PC-3 (cell line): ENCODE data around the gene RBPJ. TPM values are rescaled to one million over a fixed set of nuclear protein-coding genes. Genes with fewer than 3 reads are reported as not detected.

Experiments used
- ATAC-seq: fragments of 200-7000 bp; cut with Tn5 transposase; 2 replicates; pipeline ENCODE4 v1.9.1; 2020; ENCODE audit warnings: mild to moderate bottlenecking, moderate library complexity
- BruUV-seq: library from RNA; stranded (reverse); fragments of 400-500 nt; replicated peaks from 2 replicates; lab custom pipeline; 2021; lab: Mats Ljungman, UMichigan
- CTCF ChIA-PET: fragments of 300-600 bp; sonication (Branson Sonifier 250); formaldehyde crosslinking; loops from one replicate; lab custom pipeline; 2022; ENCODE audit warnings: antibody characterized with exemption; lab: Charles Lee
- POLR2A ChIA-PET: fragments of 300-600 bp; sonication (Branson Sonifier 250); formaldehyde crosslinking; loops from one replicate; lab custom pipeline; 2022; ENCODE audit warnings: antibody characterized with exemption; ENCODE audit not compliant: unreplicated experiment; lab: Charles Lee
- DNase-seq: peaks from one replicate; pipeline ENCODE4 v3.0.0-alpha.2; 2015
- H2AFZ ChIP-seq: fragments of 300-600 bp; sonication (generic); 2 replicates; pipeline ENCODE4 v1.6.0; 2016; ENCODE audit warnings: antibody characterized with exemption, low read length
- H3F3A ChIP-seq: fragments of 300-600 bp; sonication (generic); one replicate; pipeline ENCODE4 v1.6.0; 2017; ENCODE audit warnings: antibody characterized with exemption, low read length, control low read depth, mild to moderate bottlenecking; ENCODE audit not compliant: unreplicated experiment
- H3K27ac ChIP-seq: fragments of 300-600 bp; sonication (generic); 2 replicates; pipeline ENCODE4 v1.5.1; 2016; ENCODE audit warnings: mild to moderate bottlenecking, low read length
- H3K27me3 ChIP-seq: fragments of 300-600 bp; sonication (generic); 2 replicates; pipeline ENCODE4 v1.6.1; 2016; ENCODE audit warnings: low read length, mixed read lengths
- H3K36me3 ChIP-seq: fragments of 300-600 bp; sonication (generic); 2 replicates; pipeline ENCODE4 v1.6.1; 2016; ENCODE audit warnings: low read depth, mixed run types, low read length, mixed read lengths
- H3K4me1 ChIP-seq: fragments of 300-600 bp; sonication (generic); 2 replicates; pipeline ENCODE4 v1.5.1; 2016; ENCODE audit warnings: low read length; ENCODE audit not compliant: insufficient read depth
- H3K4me2 ChIP-seq: fragments of 300-600 bp; sonication (generic); 2 replicates; pipeline ENCODE4 v1.6.0; 2016; ENCODE audit warnings: low read length
- H3K4me3 ChIP-seq: fragments of 300-600 bp; sonication (generic); 2 replicates; pipeline ENCODE4 v1.5.1; 2016; ENCODE audit warnings: mild to moderate bottlenecking, low read length, mixed read lengths
- H3K79me2 ChIP-seq: fragments of 300-600 bp; sonication (generic); 2 replicates; pipeline ENCODE4 v1.6.1; 2017; ENCODE audit warnings: low read length, mixed read lengths
- H3K9ac ChIP-seq: fragments of 300-600 bp; sonication (generic); 2 replicates; pipeline ENCODE4 v1.6.0; 2016; ENCODE audit warnings: mild to moderate bottlenecking, low read length
- H3K9me2 ChIP-seq: fragments of 300-600 bp; sonication (generic); replicated peaks from 2 replicates; pipeline ENCODE4 v1.6.1; 2016; ENCODE audit warnings: mixed run types, low read length, mixed read lengths
- H3K9me3 ChIP-seq: fragments of 300-600 bp; sonication (generic); 2 replicates; pipeline ENCODE4 v1.6.1; 2016; ENCODE audit warnings: low read length, mixed read lengths
- H4K20me1 ChIP-seq: fragments of 300-600 bp; sonication (generic); 2 replicates; pipeline ENCODE4 v1.6.1; 2016; ENCODE audit warnings: low read length, mixed read lengths
- EZH2 ChIP-seq: fragments of 300-600 bp; sonication (generic); IDR thresholded peaks from one replicate; pipeline ENCODE4 v1.6.1; 2017; ENCODE audit warnings: antibody characterized with exemption, mild to moderate bottlenecking, low read length; ENCODE audit not compliant: unreplicated experiment
- EZH2phosphoT487 ChIP-seq: fragments of 300-600 bp; sonication (generic); IDR thresholded peaks from 2 replicates; pipeline ENCODE4 v1.6.1; 2018; ENCODE audit warnings: mild to moderate bottlenecking, antibody characterized with exemption, low read length, borderline replicate concordance
- intact Hi-C: fragments of 100-400 bp; cut with micrococcal nuclease; formaldehyde crosslinking; loops from 2 replicates; pipeline ENCODE4 v1.9.0; 2023
- total RNA-seq: library from RNA; depleted of rRNA; stranded (reverse); fragments of >200 nt; gene quantifications from 2 replicates; pipeline ENCODE4 v1.2.3, GENCODE V29; 2014
- TF ChIP-seq, protein P1 (sequence below): fragments of 300-600 bp; sonication (generic); conservative IDR thresholded peaks from 2 replicates; pipeline ENCODE4 v1.5.1; 2017; ENCODE audit warnings: antibody characterized with exemption, low read depth, mild to moderate bottlenecking, low read length

The RBPJ gene
- total RNA-seq, 1 experiment from 2014 or later, result 39.1 TPM

DNA sequence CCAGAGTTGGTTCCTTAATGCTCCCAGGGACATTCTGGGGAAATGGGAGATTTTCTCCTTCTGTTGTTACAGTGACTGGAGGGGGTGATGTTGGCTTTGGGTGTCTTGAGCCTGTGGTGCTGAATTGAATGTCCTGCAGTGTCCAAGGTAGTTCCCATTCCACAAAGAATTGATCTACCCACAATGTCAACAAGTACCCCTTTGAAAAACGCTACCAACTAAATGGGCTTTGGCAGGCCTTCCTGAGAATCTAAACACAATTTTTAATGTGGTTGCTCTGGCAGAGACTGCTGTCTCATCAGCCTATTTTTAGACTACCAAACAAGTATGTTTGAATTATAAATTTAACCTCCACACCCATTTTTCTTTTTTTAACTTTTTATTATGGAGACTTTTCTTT, 100.1 kb downstream of the RBPJ start:
- H3K9me2 ChIP-seq, result no peaks in the 10 kb centered on the region
- POLR2A ChIA-PET, result no interaction called here
- peaks cover 7% of the 10 kb centered on the region for H3K36me3 ChIP-seq
- H3K27ac ChIP-seq, result no peak overlapping the region
- no peaks in the 10 kb centered on the region for H3K27me3 ChIP-seq
- no peak for DNase-seq
- no peak overlapping the region for H2AFZ ChIP-seq
- H3K4me2 ChIP-seq, result no peak overlapping the region
- intact Hi-C loops, result no loop called here
- H4K20me1 ChIP-seq, result no peaks in the 10 kb centered on the region
- H3K4me3 ChIP-seq, result no peak overlapping the region
- no peak for TF ChIP-seq EZH2phosphoT487
- TF ChIP-seq EZH2, result no peak
- TF ChIP-seq, protein P1, sequence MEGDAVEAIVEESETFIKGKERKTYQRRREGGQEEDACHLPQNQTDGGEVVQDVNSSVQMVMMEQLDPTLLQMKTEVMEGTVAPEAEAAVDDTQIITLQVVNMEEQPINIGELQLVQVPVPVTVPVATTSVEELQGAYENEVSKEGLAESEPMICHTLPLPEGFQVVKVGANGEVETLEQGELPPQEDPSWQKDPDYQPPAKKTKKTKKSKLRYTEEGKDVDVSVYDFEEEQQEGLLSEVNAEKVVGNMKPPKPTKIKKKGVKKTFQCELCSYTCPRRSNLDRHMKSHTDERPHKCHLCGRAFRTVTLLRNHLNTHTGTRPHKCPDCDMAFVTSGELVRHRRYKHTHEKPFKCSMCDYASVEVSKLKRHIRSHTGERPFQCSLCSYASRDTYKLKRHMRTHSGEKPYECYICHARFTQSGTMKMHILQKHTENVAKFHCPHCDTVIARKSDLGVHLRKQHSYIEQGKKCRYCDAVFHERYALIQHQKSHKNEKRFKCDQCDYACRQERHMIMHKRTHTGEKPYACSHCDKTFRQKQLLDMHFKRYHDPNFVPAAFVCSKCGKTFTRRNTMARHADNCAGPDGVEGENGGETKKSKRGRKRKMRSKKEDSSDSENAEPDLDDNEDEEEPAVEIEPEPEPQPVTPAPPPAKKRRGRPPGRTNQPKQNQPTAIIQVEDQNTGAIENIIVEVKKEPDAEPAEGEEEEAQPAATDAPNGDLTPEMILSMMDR, result no peak
- peaks cover 14% of the 10 kb centered on the region; the same call in 1 of the 2 replicates for H3K4me1 ChIP-seq
- CTCF ChIA-PET, result no interaction called here
- no peaks in the 10 kb centered on the region for H3K79me2 ChIP-seq
- H3F3A ChIP-seq, result no peaks in the 10 kb centered on the region
- ATAC-seq, result no peak
- H3K9ac ChIP-seq, result no peak overlapping the region
- BruUV-seq, result no TSS peak
- H3K9me3 ChIP-seq, result no peaks in the 10 kb centered on the region

DNA sequence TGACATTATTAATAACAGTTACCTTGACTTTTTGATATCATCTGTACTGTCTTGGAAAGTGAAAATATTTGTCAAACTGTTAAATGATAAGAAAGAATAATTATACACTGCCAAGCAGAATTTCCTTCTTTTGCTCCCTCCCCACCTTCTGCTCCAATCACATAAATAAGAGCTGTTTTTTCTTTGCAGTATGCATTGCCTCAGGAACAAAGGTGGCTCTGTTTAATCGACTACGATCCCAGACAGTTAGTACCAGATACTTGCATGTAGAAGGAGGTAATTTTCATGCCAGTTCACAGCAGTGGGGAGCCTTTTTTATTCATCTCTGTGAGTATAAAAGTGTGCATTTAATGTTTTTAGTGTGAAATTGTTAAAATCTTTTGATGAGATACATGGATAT, 103.3 kb downstream of the RBPJ start:
- H3K9me3 ChIP-seq, result no peaks in the 10 kb centered on the region
- no peaks in the 10 kb centered on the region for H3K79me2 ChIP-seq
- no peak overlapping the region for H3K9ac ChIP-seq
- no peak for TF ChIP-seq EZH2phosphoT487
- TF ChIP-seq, protein P1, result no peak
- no peak for TF ChIP-seq EZH2
- no TSS peak for BruUV-seq
- H2AFZ ChIP-seq, result no peak overlapping the region
- ATAC-seq (no peak), DNase-seq (no peak)
- no peak overlapping the region for H3K27ac ChIP-seq
- H3K27me3 ChIP-seq, result no peaks in the 10 kb centered on the region
- H3K9me2 ChIP-seq, result no peaks in the 10 kb centered on the region
- no peaks in the 10 kb centered on the region for H3F3A ChIP-seq
- no peaks in the 10 kb centered on the region for H3K4me1 ChIP-seq
- no peak overlapping the region for H3K4me2 ChIP-seq
- CTCF ChIA-PET, result no interaction called here
- POLR2A ChIA-PET, result no interaction called here
- no peak overlapping the region for H3K4me3 ChIP-seq
- H4K20me1 ChIP-seq, result no peaks in the 10 kb centered on the region
- peaks cover 32% of the 10 kb centered on the region for H3K36me3 ChIP-seq
- intact Hi-C loops, result no loop called here

DNA sequence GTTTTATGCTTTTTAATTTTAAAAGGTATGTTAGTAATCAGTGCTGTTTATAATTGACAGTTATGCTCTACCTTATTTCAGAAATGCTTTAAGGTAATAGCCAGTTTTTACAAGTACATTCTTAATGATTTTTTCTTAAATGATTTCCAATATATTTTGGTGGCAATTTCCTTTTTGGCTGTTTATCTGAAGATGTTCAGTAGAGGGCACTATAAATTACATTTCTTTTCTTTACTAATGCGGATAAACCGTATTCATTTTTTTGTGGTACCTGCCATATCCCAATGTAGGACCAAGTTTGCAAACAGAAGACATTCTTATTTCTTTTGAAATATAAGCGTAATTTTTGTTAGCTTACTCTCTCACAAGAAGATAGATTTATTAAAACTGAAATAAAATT, 104.0 kb downstream of the RBPJ start:
- no peak overlapping the region for H2AFZ ChIP-seq
- H3F3A ChIP-seq, result no peaks in the 10 kb centered on the region
- no peak overlapping the region for H3K4me2 ChIP-seq
- DNase-seq (no peak), ATAC-seq (no peak)
- H3K4me1 ChIP-seq, result no peaks in the 10 kb centered on the region
- H3K79me2 ChIP-seq, result no peaks in the 10 kb centered on the region
- peaks cover 35% of the 10 kb centered on the region for H3K36me3 ChIP-seq
- no peak overlapping the region for H3K27ac ChIP-seq
- no peaks in the 10 kb centered on the region for H3K9me2 ChIP-seq
- H3K9ac ChIP-seq, result no peak overlapping the region
- ChIA-PET CTCF (no interaction called here), POLR2A (no interaction called here)
- H3K4me3 ChIP-seq, result no peak overlapping the region
- no TSS peak for BruUV-seq
- no peaks in the 10 kb centered on the region for H4K20me1 ChIP-seq
- TF ChIP-seq, protein P1, result peak; percentile 52
- TF ChIP-seq EZH2, result no peak
- no peak for TF ChIP-seq EZH2phosphoT487
- intact Hi-C loops, result no loop called here
- H3K27me3 ChIP-seq, result no peaks in the 10 kb centered on the region
- no peaks in the 10 kb centered on the region for H3K9me3 ChIP-seq
